ENCODE measurements around the gene SLC39A11. TPM values are rescaled to one million over a fixed set of nuclear protein-coding genes. Genes with fewer than 3 reads are reported as not detected.

SLC39A11 gene
- total and polyA plus RNA-seq, 2 donors (not counting 1 experiment from before 2014, with no cell fraction given), result 12.7 to 27.4 TPM

DNA sequence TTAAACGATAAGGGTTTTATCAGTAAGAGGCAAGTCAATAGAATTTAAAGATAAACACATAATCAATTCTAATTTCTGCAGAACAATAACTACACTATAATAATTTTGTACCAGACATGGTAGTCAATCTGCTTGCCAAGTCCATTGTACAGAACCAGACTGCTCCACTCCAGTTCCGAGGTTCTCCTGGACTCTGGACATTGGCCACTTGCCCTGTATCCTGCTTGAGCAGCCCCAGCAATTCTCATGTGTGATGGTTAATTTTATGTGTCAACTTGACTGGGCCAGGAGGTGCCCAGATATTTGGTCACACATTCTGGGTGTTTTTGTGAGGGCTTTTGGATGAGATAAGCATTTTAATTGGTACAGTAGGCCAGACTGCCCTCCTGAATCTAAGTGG is 384.6 kb downstream of the SLC39A11 start:
- Histone ChIP-seq H3K27ac (ENCODE audit: insufficient read depth, low read length) (no peak overlapping the region), H4K20me1 (ENCODE audit: control insufficient read depth, extremely low read depth, insufficient read depth, low read length) (no peaks in the 10 kb centered on the region), H3K4me3 (replicated peaks in 1 of 4; ENCODE audit: control extremely low read depth in 1 of 4, insufficient read depth in 1 of 4, low read depth in 3 of 4, low read length in 4 of 4) (no peak overlapping the region), H3K36me3 (ENCODE audit: control insufficient read depth, insufficient read depth, low read length) (no peaks in the 10 kb centered on the region), H3K27me3 (ENCODE audit: control insufficient read depth, insufficient read depth, low read length) (no peaks in the 10 kb centered on the region), H3K4me2 (ENCODE audit: extremely low read depth, insufficient read depth, low read length) (no peak overlapping the region), H3K79me2 (ENCODE audit: control insufficient read depth, insufficient read depth, low read length) (no peaks in the 10 kb centered on the region), H2AFZ (ENCODE audit: low read length) (no peak overlapping the region), H3K9ac (ENCODE audit: insufficient read depth, low read length) (no peak overlapping the region), H3K9me3 (ENCODE audit: control insufficient read depth, insufficient read depth, low read depth, low read length) (no peaks in the 10 kb centered on the region), H3K4me1 (ENCODE audit: control insufficient read depth, extremely low read depth, insufficient read depth, low read length) (no peaks in the 10 kb centered on the region)
- DNase-seq (ENCODE audit: low read depth in 2 of 2), result no peak
- TF ChIP-seq, protein P1, sequence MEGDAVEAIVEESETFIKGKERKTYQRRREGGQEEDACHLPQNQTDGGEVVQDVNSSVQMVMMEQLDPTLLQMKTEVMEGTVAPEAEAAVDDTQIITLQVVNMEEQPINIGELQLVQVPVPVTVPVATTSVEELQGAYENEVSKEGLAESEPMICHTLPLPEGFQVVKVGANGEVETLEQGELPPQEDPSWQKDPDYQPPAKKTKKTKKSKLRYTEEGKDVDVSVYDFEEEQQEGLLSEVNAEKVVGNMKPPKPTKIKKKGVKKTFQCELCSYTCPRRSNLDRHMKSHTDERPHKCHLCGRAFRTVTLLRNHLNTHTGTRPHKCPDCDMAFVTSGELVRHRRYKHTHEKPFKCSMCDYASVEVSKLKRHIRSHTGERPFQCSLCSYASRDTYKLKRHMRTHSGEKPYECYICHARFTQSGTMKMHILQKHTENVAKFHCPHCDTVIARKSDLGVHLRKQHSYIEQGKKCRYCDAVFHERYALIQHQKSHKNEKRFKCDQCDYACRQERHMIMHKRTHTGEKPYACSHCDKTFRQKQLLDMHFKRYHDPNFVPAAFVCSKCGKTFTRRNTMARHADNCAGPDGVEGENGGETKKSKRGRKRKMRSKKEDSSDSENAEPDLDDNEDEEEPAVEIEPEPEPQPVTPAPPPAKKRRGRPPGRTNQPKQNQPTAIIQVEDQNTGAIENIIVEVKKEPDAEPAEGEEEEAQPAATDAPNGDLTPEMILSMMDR (conservative IDR thresholded peaks at IDR 0.05 in 1 of 2, IDR thresholded peaks at IDR 0.05 in 1 of 2; ENCODE audit: low read depth in 1 of 2, low read length in 2 of 2), result no peak
- no peak for TF ChIP-seq EZH2 (IDR thresholded peaks at IDR 0.05; ENCODE audit: low read length, missing control alignments)

DNA sequence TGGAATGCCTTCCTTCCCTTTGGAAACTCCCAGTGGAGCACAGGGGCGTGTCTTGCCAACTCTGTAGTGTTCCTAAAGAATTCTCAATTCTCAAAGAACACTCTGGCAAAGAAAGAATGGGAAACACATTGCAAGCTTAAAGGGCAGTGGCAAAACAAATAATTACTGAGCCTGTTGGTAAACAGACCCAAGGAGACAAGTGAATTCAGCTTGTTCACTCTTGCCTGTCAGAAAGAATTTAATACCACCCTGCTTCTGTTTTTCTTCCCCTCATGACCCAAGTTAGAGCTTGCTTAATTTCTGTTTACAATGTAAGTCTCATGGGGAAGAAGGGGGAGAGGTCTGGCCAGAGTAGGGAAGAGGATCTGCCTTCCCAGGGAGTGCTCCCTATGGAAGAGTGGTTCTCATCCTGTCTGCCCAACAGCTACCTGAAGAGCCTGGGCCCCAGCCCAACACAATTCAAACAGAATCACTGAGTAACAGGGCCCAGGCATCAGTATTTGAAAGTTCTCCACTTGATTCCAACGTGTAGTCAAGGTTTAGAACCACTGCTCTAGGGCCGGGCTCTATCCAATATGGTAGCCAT is 386.0 kb downstream of the SLC39A11 start:
- Histone ChIP-seq H3K27me3 (ENCODE audit: control insufficient read depth, insufficient read depth, low read length) (no peaks in the 10 kb centered on the region), H2AFZ (ENCODE audit: low read length) (no peak overlapping the region), H3K27ac (ENCODE audit: insufficient read depth, low read length) (no peak overlapping the region), H3K79me2 (ENCODE audit: control insufficient read depth, insufficient read depth, low read length) (no peaks in the 10 kb centered on the region), H3K9ac (ENCODE audit: insufficient read depth, low read length) (no peak overlapping the region), H3K36me3 (ENCODE audit: control insufficient read depth, insufficient read depth, low read length) (no peaks in the 10 kb centered on the region), H3K9me3 (ENCODE audit: control insufficient read depth, insufficient read depth, low read depth, low read length) (no peaks in the 10 kb centered on the region), H3K4me3 (replicated peaks in 1 of 4; ENCODE audit: control extremely low read depth in 1 of 4, insufficient read depth in 1 of 4, low read depth in 3 of 4, low read length in 4 of 4) (no peak overlapping the region), H3K4me1 (ENCODE audit: control insufficient read depth, extremely low read depth, insufficient read depth, low read length) (peaks cover 2% of the 10 kb centered on the region), H3K4me2 (ENCODE audit: extremely low read depth, insufficient read depth, low read length) (no peak overlapping the region), H4K20me1 (ENCODE audit: control insufficient read depth, extremely low read depth, insufficient read depth, low read length) (no peaks in the 10 kb centered on the region)
- DNase-seq (ENCODE audit: low read depth in 2 of 2), result no peak
- TF ChIP-seq EZH2 (IDR thresholded peaks at IDR 0.05; ENCODE audit: low read length, missing control alignments), result no peak
- TF ChIP-seq, protein P1 (conservative IDR thresholded peaks at IDR 0.05 in 1 of 2, IDR thresholded peaks at IDR 0.05 in 1 of 2; ENCODE audit: low read depth in 1 of 2, low read length in 2 of 2), result no peak

DNA sequence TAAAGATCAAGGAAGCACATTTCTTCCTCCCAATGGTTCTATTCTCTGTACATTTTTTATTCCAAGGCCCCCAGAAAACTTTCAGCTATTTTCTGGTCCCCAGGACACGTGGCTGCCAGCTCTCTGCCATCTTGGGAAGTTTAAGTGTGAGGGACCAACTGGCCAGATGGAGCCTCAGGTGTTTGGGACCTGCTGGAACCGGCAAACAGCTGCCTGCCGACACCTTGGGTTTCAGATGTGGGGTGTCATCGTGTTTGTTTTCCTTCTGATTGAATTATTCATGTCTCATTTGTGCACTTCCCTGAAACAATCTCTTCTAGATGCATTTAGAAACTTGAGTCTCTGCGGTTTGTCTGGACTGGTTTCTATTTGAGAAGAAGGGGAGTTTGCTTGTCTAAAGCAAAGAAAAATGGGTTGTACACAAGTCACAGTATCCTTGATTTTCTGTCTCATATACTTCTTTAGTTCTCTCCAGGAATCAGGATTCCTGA is 386.5 kb downstream of the SLC39A11 start:
- no peak for TF ChIP-seq EZH2 (IDR thresholded peaks at IDR 0.05; ENCODE audit: low read length, missing control alignments)
- TF ChIP-seq, protein P1 (conservative IDR thresholded peaks at IDR 0.05 in 1 of 2, IDR thresholded peaks at IDR 0.05 in 1 of 2; ENCODE audit: low read depth in 1 of 2, low read length in 2 of 2), result no peak
- Histone ChIP-seq H3K36me3 (ENCODE audit: control insufficient read depth, insufficient read depth, low read length) (no peaks in the 10 kb centered on the region), H3K9me3 (ENCODE audit: control insufficient read depth, insufficient read depth, low read depth, low read length) (no peaks in the 10 kb centered on the region), H3K79me2 (ENCODE audit: control insufficient read depth, insufficient read depth, low read length) (no peaks in the 10 kb centered on the region), H3K27ac (ENCODE audit: insufficient read depth, low read length) (no peak overlapping the region), H3K4me1 (ENCODE audit: control insufficient read depth, extremely low read depth, insufficient read depth, low read length) (peaks cover 2% of the 10 kb centered on the region), H2AFZ (ENCODE audit: low read length) (no peak overlapping the region), H3K4me3 (replicated peaks in 1 of 4; ENCODE audit: control extremely low read depth in 1 of 4, insufficient read depth in 1 of 4, low read depth in 3 of 4, low read length in 4 of 4) (no peak overlapping the region), H3K4me2 (ENCODE audit: extremely low read depth, insufficient read depth, low read length) (no peak overlapping the region), H3K27me3 (ENCODE audit: control insufficient read depth, insufficient read depth, low read length) (no peaks in the 10 kb centered on the region), H3K9ac (ENCODE audit: insufficient read depth, low read length) (no peak overlapping the region), H4K20me1 (ENCODE audit: control insufficient read depth, extremely low read depth, insufficient read depth, low read length) (no peaks in the 10 kb centered on the region)
- DNase-seq (ENCODE audit: low read depth in 2 of 2), result no peak

Data from fibroblast of lung (primary cell).